ENCODE measurements around the gene TOX3.

DNA sequence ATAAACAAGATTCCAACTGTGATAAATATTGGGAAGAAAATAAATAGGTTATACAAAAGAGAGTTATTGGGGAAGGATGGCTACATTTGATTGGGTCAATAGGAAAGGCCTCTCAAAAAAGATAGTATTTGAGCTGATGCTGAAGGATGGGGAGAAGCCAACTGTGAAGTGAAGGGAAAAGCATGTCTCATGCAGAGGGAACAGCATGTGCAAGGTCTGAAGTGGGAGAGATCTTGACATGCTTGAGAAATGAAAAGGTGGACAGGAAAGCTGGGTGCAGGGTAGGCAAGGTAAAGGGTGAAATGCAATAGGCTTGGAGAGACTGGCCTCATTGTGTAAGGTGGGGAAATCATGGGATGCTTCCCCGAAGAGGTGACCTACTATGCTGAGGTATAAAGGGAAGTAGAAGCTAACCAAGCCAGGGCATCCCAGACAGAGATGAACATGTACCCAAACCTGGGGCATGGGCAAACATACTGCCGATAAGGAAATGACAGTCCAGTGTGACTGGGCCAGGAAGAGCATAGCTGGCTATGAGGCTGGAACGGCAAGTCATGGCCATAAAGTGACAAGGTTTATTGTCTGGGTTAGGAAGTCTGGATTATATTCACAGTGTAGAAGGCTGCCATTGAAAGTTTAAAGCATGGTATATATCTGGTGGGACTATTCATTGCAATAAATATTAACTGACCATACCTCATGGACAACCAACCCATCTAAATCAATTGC is 91.2 kb downstream of the TOX3 start:
- TF ChIP-seq, protein P1, sequence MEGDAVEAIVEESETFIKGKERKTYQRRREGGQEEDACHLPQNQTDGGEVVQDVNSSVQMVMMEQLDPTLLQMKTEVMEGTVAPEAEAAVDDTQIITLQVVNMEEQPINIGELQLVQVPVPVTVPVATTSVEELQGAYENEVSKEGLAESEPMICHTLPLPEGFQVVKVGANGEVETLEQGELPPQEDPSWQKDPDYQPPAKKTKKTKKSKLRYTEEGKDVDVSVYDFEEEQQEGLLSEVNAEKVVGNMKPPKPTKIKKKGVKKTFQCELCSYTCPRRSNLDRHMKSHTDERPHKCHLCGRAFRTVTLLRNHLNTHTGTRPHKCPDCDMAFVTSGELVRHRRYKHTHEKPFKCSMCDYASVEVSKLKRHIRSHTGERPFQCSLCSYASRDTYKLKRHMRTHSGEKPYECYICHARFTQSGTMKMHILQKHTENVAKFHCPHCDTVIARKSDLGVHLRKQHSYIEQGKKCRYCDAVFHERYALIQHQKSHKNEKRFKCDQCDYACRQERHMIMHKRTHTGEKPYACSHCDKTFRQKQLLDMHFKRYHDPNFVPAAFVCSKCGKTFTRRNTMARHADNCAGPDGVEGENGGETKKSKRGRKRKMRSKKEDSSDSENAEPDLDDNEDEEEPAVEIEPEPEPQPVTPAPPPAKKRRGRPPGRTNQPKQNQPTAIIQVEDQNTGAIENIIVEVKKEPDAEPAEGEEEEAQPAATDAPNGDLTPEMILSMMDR (IDR thresholded peaks at IDR 0.05), result no peak
- TF ChIP-seq EZH2 (IDR thresholded peaks at IDR 0.05; ENCODE audit: borderline replicate concordance, insufficient read depth, low read depth, low read length, poor library complexity, severe bottlenecking), result no peak
